Measurements from ENCODE around the gene TOP3B.

Gene TOP3B

GRCh38 chr22:21929253-21929652 lies 53.3 kb downstream of the TOP3B start:
- no peak overlapping the region for H3K9ac ChIP-seq (ENCODE audit: low read depth, low read length)
- H3K4me1 ChIP-seq (ENCODE audit: insufficient read depth, low read length), result peaks cover 24% of the 10 kb centered on the region; the same call in 1 of the 2 replicates
- no peaks in the 10 kb centered on the region for H3K9me3 ChIP-seq (ENCODE audit: control insufficient read depth, insufficient read depth, low read length)
- H3K36me3 ChIP-seq (ENCODE audit: insufficient read depth, low read length), result peaks cover 4% of the 10 kb centered on the region; the same call in 1 of the 2 replicates

- peaks cover 4% of the 10 kb centered on the region; the same call in 1 of the 2 replicates for H3K36me3 ChIP-seq (ENCODE audit: insufficient read depth, low read length)
- no peaks in the 10 kb centered on the region for H3K9me3 ChIP-seq (ENCODE audit: control insufficient read depth, insufficient read depth, low read length)
- no peak overlapping the region for H3K9ac ChIP-seq (ENCODE audit: low read depth, low read length)
- H3K4me1 ChIP-seq (ENCODE audit: insufficient read depth, low read length), result peaks cover 24% of the 10 kb centered on the region; the same call in 1 of the 2 replicates
Observed at GRCh38 chr22:21928048-21928447, 54.5 kb downstream of the TOP3B start.

- Histone ChIP-seq H3K9ac (ENCODE audit: low read depth, low read length) (no peak overlapping the region), H3K36me3 (ENCODE audit: insufficient read depth, low read length) (peaks cover 4% of the 10 kb centered on the region; the same call in 1 of the 2 replicates), H3K9me3 (ENCODE audit: control insufficient read depth, insufficient read depth, low read length) (no peaks in the 10 kb centered on the region), H3K4me1 (ENCODE audit: insufficient read depth, low read length) (peaks cover 24% of the 10 kb centered on the region; the same call in 1 of the 2 replicates)
Observed at GRCh38 chr22:21927174-21927823, 55.3 kb downstream of the TOP3B start.

GRCh38 chr22:21926728-21927127 lies 55.9 kb downstream of the TOP3B start:
- peaks cover 29% of the 10 kb centered on the region for H3K4me1 ChIP-seq (ENCODE audit: insufficient read depth, low read length)
- peaks cover 4% of the 10 kb centered on the region; the same call in 1 of the 2 replicates for H3K36me3 ChIP-seq (ENCODE audit: insufficient read depth, low read length)
- no peaks in the 10 kb centered on the region for H3K9me3 ChIP-seq (ENCODE audit: control insufficient read depth, insufficient read depth, low read length)
- no peak overlapping the region for H3K9ac ChIP-seq (ENCODE audit: low read depth, low read length)

GRCh38 chr22:21923163-21923561 lies 59.4 kb downstream of the TOP3B start:
- Histone ChIP-seq H3K4me1 (ENCODE audit: insufficient read depth, low read length) (peaks cover 42% of the 10 kb centered on the region), H3K9ac (ENCODE audit: low read depth, low read length) (no peak overlapping the region), H3K36me3 (ENCODE audit: insufficient read depth, low read length) (no peaks in the 10 kb centered on the region), H3K9me3 (ENCODE audit: control insufficient read depth, insufficient read depth, low read length) (no peaks in the 10 kb centered on the region)

GRCh38 chr22:21922370-21923162 lies 60.0 kb downstream of the TOP3B start:
- Histone ChIP-seq H3K9me3 (ENCODE audit: control insufficient read depth, insufficient read depth, low read length) (no peaks in the 10 kb centered on the region), H3K4me1 (ENCODE audit: insufficient read depth, low read length) (peaks cover 41% of the 10 kb centered on the region), H3K36me3 (ENCODE audit: insufficient read depth, low read length) (no peaks in the 10 kb centered on the region), H3K9ac (ENCODE audit: low read depth, low read length) (no peak overlapping the region)

- no peaks in the 10 kb centered on the region for H3K36me3 ChIP-seq (ENCODE audit: insufficient read depth, low read length)
- no peaks in the 10 kb centered on the region for H3K9me3 ChIP-seq (ENCODE audit: control insufficient read depth, insufficient read depth, low read length)
- no peak overlapping the region for H3K9ac ChIP-seq (ENCODE audit: low read depth, low read length)
- peaks cover 36% of the 10 kb centered on the region for H3K4me1 ChIP-seq (ENCODE audit: insufficient read depth, low read length)
Observed at GRCh38 chr22:21921729-21922128, 60.9 kb downstream of the TOP3B start.

GRCh38 chr22:21921184-21921721 lies 61.3 kb downstream of the TOP3B start:
- Histone ChIP-seq H3K36me3 (ENCODE audit: insufficient read depth, low read length) (no peaks in the 10 kb centered on the region), H3K9ac (ENCODE audit: low read depth, low read length) (no peak overlapping the region), H3K4me1 (ENCODE audit: insufficient read depth, low read length) (peaks cover 34% of the 10 kb centered on the region), H3K9me3 (ENCODE audit: control insufficient read depth, insufficient read depth, low read length) (no peaks in the 10 kb centered on the region)

- Histone ChIP-seq H3K36me3 (ENCODE audit: insufficient read depth, low read length) (no peaks in the 10 kb centered on the region), H3K4me1 (ENCODE audit: insufficient read depth, low read length) (peaks cover 28% of the 10 kb centered on the region), H3K9me3 (ENCODE audit: control insufficient read depth, insufficient read depth, low read length) (no peaks in the 10 kb centered on the region), H3K9ac (ENCODE audit: low read depth, low read length) (no peak overlapping the region)
Observed at GRCh38 chr22:21920341-21921183, 62.0 kb downstream of the TOP3B start.

GRCh38 chr22:21919526-21920307 lies 62.9 kb downstream of the TOP3B start:
- H3K9ac ChIP-seq (ENCODE audit: low read depth, low read length), result no peak overlapping the region
- H3K4me1 ChIP-seq (ENCODE audit: insufficient read depth, low read length), result peaks cover 23% of the 10 kb centered on the region
- no peaks in the 10 kb centered on the region for H3K9me3 ChIP-seq (ENCODE audit: control insufficient read depth, insufficient read depth, low read length)
- H3K36me3 ChIP-seq (ENCODE audit: insufficient read depth, low read length), result no peaks in the 10 kb centered on the region

GRCh38 chr22:21918466-21919185 lies 64.0 kb downstream of the TOP3B start:
- H3K9me3 ChIP-seq (ENCODE audit: control insufficient read depth, insufficient read depth, low read length), result no peaks in the 10 kb centered on the region
- no peak overlapping the region for H3K9ac ChIP-seq (ENCODE audit: low read depth, low read length)
- peaks cover 23% of the 10 kb centered on the region for H3K4me1 ChIP-seq (ENCODE audit: insufficient read depth, low read length)
- no peaks in the 10 kb centered on the region for H3K36me3 ChIP-seq (ENCODE audit: insufficient read depth, low read length)

- Histone ChIP-seq H3K9ac (ENCODE audit: low read depth, low read length) (no peak overlapping the region), H3K4me1 (ENCODE audit: insufficient read depth, low read length) (peaks cover 23% of the 10 kb centered on the region), H3K36me3 (ENCODE audit: insufficient read depth, low read length) (no peaks in the 10 kb centered on the region), H3K9me3 (ENCODE audit: control insufficient read depth, insufficient read depth, low read length) (no peaks in the 10 kb centered on the region)
Observed at GRCh38 chr22:21917959-21918261, 64.7 kb downstream of the TOP3B start.
